Islet precursor cell (in vitro differentiated cells): ENCODE data around the gene PRKAR1B.
"Not testable (repeated sequence)": the region's sequence is repeated elsewhere in the genome, so short reads cannot be mapped to it uniquely, and the experiment has no call there.

Source experiments
- DNase-seq: peaks from one replicate; pipeline ENCODE4 v3.0.0-alpha.2; 2018

Gene PRKAR1B

DNA sequence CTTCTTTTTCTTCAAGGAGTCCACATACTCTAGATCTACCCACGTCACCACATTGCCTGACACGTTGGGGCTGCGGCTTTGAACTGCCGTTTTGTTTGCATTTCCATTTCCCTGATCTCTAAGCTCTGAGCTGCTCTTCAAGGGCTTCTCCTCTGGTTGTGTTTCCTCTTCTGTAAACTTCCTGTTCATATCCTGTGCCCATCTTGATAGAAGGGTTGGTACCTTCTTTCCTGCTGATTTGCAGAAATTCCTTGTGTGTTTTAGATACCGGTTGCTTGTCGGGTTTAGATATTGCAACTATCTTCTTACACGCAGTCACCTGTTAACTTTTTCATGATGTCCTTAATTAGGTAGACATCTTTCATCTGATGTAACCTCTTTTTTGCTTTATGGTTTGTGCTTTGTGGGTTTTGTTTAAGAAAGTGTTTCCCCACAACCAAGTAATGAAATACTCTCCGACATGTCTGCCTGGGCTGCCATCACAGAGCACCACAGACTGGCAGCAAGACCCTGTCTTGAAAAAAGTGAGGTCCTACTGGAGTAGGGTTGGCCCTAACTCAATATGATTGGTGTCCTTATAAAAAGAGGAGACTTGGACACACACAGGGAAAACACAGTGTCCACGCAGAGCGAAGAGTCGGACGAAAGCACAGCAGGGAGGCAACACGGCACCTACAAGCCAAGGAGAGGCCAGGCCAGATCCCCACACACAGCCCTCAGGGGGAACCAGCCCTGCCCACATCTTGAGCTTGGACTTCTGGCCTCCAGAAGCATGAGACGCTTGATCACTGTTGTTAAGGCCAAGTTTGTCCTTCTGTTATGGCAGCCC is 108.3 kb downstream of the PRKAR1B start:
- no peak for DNase-seq

DNA sequence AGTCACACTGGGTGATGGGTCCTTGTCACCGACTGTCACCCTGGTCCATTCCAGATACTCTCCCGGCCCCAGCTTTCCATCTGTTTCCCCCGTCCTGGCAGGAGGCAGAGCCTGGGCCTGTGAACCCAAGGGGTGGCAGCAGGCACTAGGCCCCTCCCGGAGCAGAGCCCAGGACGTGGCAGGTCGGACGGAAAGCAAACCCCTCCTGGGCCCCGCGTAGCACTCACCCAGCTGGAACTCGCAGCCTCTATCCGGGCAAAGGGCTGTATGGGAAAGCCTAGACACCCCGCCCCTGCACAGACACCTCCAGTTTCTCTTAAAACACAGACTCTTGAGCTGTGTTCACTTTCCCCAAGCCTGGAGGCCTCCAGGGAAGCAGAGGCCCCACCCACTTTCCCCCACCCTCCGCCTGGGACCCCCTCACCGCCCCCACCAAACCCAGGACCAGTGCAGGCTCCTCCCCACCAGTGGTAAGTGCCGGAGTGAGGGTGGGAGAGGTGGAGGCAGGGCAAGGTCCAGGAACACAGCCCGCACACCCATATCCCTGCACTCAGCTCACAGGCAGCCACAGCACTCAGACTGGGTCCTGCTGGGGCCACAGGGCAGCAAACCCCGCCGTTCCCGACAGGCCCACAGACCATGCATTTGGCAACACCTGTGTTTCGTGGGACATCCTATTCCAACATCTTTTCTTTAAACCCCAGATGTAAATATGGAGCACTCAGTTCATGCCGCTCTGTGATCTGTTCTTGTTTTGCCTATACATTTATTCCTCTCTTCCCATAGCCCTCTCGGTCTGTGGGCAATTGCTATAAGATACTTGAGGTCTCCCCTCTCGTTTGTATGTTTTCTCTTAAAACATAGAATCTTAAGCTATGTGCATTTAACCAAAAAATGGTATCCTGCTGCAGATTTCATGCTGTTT is 109.2 kb downstream of the PRKAR1B start:
- DNase-seq: no peak

DNA sequence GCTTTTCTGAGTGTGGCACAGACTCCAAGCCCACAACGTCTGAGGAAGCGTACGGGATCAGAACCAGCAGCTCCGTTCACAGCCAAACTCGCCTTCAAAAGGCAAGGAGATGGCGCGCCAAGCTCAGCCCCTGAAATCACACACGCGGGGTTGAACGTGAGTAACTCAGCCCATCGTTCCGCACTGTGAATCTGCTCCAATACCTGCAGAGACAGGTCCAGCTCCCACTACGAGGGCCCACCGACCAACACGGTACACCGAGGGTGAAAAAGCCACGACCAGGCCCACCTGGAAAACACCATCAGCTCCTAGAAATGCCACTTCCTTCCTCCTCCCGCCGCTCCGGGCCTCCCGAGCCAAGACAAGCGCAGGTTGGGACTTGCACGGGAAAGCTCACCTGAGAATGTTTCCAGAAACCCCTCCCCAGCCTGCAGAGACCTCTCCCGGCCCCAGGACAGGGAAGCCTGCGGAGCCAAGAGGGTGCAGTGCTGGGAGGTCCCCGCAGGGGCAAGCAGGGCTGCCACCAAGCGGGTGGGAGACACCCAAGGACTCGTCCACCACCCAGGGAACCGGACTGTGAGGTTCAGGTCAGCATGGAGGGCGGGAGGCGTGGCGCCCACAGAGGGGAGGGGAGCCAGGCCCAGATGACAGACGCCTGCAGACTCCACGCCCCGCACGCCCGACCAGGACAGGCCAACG is 113.5 kb downstream of the PRKAR1B start:
- peak; percentile 49 for DNase-seq

DNA sequence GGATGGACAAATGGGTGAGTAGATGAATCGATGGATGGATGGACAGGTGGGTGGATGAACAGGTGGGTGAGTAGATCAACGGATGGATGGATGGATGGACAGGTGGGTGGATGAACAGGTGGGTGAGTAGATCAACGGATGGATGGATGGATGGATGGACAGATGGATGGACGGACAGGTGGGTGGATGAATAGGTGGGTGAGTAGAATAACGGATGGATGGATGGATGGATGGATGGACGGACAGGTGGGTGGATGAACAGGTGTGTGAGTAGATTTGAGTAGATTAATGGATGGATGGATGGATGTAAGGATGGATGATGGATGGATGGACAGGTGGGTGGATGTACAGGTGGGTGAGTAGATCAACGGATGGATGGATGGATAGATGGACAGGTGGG is 115.2 kb downstream of the PRKAR1B start:
- not testable (repeated sequence) for DNase-seq

DNA sequence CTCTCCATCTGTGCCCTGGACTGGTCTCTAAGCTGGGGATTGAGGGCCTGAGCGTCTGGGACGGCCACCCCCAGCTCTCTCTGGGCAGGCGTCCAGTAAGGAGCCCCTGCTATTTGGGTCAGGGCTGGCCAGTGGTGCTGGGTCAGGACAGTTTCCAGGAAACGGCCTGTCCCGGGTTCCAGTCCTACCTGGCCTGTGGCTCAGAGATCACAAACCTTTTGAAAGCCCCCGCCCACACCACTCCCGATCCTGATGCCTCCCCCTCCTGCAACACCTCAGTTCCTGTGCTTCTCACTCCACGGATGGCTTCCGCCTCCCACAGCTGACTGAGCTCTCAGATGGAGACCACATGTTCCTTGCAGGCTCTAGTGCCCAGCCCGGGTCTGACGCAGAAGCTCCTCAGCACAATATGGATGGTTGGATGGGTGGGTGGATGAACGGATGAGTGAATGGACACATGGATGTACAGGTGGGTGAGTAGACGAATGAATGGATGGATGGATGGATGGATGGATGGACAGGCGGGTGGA is 115.7 kb downstream of the PRKAR1B start:
- DNase-seq: no peak

DNA sequence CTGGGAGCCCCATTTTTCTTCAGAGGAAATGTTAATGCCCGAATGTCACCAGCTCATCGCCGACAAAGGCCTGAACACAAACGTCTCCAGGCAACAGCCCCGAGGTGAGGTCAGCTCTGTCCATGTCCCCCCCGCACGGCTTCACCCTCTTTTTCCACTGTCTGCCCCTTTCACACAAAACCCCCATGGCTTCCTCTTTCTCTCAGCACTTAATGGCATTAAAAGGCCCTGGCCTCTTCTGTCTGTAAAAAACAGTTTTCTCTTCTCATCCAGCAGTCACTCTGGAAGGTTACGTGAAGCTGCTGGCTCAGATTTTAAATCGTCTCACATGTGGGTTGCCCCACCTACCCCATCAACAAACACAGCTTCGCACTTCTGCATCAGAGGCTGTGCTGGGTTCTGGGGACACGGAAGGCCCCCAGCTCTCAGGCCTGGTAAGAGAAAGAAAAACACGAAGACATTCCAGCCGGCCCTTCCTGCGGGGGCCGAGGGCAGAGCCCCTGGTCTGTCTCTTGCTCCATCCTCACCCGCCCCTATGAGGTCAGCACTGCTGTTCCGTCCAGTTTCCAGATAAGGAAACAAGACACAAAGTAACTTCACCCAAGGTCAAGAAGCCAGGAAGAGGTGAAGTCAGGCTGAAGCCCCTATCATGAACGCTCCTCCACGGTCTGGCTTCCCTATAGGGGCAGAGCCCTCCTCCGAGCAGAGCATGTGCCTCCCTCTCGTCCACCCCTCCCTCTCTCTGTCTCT is 116.4 kb downstream of the PRKAR1B start:
- peak; percentile 70 for DNase-seq

DNA sequence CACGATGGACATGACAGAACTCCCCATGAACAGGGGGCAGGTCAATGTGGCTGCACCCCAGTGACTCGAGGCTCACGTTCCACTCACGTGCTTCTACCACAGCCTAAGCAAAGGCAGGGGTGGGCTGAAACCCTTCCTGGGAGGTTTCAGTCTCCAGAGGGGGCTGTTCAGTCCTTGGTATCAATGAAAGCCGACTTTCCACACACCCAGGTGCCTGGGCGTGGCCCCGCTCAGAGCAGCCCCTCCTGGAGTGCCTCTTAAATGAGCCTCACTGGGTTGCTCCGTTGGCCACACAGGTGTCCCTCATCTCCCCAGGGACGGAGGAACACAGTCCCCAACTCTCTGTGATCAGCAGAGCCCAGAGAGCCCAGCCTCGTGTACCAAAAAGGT is 116.9 kb downstream of the PRKAR1B start:
- DNase-seq: no peak

DNA sequence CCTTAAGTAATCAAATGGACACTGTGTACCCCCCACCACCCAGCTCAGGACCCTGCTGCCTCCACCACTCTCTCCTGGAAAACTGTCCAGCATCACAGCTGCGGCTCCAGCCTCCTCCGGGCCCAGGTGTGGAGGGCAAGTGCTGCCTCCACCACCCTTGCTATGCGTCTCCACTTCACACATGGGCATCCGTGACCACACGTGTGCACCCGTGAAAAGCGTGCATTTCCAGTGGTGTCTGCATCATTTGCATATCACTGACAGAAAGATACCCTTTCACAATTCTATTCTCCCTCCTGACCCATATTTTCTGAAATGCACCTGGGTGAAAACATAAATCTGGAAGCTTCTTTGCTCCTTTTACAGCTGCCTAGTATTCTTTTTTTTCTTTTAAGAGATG is 117.7 kb downstream of the PRKAR1B start:
- DNase-seq: no peak

DNA sequence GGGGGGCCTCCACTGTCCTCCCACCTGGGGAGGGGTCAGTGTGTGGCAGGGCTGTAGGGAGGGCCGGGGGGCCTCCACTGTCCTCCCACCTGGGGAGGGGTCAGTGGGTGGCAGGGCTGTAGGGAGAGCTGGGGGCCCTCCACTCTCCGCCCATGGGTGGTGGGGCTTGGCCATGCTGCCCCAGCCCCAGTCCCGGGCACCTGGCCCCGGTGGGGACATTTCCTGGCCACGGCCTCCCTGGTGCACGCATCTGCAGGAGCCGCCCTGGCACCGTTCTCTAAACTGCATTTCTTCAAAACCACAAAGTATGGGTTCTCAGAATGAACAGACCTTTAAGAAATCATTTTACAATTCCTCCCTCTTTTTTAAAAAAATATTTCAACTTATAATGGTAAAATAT is 118.1 kb downstream of the PRKAR1B start:
- DNase-seq: no peak

DNA sequence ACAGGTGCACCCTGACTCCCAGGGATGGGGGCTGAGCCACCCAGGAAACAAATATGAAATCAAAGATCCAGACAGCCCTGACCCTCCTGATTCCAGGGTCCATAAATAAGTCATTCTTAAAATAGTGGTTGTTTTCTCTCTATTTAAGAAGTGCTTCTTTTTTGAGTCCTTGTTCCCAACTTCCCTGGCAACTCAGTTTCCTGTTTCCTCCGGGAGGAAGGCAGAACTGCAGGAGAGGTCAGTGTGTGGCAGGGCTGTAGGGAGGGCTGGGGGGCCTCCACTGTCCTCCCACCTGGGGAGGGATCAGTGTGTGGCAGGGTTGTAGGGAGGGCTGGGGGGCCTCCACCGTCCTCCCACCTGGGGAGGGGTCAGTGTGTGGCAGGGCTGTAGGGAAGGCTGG is 118.7 kb downstream of the PRKAR1B start:
- DNase-seq: no peak

DNA sequence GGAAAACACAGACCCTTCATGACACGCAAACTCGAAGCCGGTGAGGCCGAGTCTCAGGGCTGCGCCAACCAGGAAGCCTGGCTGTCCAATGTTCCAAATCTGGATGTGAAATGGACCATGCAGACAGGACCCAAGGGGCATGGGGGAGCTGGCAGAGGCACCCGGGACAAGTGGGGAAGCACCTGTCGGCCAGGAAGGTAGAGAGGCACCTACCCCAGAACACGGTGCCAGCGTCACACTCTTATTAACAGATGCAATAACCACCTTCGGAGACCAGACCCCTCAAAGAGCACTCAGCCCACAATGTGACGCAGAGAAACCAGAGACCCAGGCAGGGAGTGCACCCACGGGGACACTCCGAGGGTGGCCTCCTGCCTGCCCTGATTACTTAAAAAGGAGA is 119.1 kb downstream of the PRKAR1B start:
- DNase-seq: peak; percentile 40

DNA sequence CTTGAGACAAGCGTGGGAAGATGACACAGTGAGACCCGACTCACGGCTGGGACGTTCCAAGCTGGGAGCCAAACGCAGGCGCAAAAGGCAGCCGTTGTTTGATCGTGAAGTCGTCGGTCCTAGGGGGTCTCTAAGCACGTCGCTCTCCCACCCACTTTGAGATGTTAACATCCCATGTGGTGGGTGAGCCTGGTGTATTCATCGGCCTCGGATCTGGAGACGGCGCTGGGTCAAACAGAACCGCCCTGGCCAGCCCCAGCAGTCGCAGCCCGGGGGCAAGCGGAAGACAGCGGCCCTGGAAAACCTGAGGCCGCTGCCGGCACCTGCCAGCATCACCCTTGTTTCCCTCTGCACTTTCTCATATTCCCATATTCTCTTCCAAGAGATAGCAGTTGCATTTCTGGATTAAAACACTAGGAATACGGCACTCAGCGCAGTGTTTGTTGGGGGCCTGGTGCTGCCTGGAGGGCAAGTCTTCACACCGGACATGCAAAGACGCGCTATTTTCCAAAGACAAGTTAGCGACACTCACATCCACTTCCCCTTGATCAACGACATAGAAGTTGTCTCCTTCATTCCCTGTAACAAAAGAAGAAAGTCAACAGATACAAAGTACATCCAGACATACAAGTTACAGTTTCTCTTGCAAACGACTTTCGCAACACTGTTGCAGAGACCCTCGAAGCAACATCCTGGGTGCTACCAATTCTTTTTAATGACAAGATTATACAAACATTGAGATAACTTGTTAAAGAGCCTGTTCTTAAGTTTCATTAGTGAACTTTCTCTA is 121.2 kb downstream of the PRKAR1B start:
- DNase-seq: no peak

DNA sequence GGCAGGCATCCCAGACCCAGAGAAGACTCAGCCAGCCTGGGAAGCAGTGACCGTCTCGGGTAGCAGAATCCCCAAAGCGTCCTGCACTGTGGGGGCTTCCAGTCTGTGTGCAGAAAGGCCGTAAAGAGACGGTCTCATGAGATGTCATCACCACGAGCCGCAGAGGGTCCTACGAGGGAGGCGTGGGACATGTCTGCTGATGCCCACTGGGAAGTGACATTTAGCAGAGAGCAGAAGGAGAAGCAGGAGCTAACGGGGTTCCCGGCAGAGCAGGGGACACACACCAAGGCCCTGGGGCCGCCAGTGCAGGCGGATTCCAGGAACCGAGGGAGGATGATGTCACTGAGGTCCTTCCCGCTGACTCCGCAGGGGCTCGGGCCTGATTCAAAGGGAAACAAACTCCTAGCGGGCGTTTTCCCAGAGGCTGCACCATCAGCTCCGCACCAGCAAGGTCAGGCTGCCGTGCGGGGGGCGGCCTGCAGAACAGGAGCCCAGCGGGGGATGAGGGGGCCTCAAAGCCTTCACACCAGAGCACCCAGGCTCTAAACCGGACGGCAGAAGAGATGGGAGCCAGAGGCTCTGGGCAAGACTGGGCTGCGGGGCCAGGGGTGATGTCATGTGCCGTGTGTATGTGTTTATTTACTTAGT is 122.1 kb downstream of the PRKAR1B start:
- DNase-seq: peak; percentile 54

DNA sequence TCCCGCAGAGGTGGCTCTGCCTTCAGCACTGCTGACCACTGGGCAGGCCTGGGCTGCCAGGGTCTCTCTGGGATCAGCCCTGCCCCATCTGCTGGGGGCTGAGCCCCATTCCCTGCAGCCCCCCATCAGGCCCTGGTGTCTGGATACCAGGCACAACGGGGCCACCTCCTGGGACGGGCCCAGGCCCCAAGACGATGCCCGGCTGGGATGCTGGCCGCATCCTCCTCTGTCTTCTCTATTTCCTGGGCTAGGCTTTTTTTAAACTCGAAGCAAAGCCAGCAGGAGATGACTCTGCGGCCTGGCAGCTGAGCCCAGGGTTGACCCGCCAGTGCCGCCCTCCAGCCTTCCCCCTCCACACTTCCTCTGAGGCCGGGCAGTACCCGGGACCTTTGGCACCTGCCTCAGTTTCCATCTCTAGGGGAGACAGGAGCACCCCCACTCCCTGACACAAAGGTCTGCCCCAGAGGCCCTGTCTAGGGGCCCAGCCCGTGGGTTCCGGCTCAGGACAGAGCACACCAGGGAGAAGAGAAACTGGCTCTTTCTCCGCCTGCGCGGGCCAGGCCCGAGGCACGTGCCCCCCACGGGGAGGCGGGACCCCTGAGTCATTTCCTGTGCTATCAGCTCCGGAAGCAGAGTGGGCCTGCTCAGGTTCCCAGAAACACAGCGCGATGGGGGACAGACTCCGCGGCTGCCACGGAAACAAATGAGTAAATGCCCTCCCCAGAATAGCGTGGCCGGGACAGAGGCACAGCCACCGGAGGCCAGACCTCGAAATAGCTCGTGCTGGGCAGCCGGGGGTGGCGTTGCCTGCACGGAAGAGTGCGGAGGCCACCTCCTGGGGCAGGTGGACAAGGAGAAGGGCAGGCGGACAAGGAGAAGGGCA is 122.8 kb downstream of the PRKAR1B start:
- DNase-seq: peak; percentile 75

DNA sequence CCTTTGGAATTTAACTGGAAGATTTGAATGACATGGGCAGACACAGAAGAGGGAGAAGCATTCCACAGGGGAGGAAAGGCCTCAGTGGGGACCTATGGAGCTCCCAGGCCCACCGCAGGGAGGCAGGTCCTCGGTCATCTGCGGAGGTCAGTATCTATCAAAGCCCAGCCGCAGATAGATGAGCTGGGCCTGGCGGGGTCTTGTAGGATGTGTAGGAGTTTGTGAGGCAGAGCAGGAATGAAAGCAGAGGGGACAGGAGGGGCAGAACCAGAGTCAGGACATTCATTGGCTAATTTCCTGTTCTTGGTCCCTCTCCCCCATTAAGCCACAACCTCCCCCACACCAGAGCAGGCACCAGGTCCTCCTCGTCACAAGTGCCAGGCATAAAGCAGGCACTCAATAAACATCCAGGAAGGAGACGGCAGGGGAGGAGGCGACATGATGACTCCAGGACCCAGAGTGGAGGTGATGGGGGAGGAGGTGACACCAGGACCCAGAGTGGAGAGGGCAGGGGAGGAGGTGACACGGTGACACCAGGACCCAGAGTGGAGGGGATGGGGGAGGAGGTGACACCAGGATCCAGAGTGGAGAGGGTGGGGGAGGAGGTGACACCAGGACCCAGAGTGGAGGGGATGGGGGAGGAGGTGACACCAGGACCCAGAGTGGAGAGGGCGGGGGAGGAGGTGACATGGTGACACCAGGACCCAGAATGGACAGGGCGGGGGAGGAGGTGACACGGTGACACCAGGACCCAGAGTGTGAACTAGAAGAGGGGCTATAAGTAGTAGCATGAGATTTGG is 123.7 kb downstream of the PRKAR1B start:
- peak; percentile 52 for DNase-seq

DNA sequence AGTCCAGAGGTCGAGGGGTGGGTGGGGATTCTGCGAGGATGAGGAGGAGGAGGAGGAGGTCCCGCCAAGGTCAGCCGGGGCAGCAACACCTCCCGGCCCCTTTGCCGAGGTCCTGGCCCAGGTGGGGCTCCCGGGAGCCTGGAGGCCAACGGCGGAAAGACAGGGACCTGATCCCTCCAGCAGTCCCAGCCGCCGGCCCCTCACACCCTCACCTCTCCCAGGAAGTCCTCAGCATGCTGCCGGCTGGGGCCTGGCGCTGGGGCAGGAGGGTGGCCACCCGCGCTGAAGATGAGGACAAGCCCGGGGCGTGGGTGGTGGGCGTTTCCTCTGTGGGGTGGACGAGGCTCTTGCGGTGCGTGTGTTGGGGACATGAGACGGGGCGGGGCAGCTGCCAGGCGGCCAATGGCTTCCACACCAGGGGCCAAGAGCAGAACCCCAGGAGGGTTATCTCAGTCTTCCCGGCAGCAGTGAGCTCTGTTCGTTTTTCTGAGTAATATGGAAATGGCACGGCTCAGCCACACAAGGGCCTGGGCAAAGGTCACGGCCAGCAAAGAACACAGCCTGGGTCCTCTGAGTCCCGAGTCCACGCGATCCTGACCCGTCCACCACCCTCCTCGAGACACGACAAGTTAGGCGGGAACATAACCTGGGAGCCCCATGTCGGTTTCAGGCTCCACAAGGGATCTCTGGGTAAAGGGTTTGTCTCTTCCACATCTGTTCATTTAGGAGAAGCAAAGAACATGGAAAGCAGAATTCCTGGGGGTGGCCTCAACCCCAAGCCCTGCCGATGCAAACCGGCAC is 124.5 kb downstream of the PRKAR1B start:
- DNase-seq: no peak

DNA sequence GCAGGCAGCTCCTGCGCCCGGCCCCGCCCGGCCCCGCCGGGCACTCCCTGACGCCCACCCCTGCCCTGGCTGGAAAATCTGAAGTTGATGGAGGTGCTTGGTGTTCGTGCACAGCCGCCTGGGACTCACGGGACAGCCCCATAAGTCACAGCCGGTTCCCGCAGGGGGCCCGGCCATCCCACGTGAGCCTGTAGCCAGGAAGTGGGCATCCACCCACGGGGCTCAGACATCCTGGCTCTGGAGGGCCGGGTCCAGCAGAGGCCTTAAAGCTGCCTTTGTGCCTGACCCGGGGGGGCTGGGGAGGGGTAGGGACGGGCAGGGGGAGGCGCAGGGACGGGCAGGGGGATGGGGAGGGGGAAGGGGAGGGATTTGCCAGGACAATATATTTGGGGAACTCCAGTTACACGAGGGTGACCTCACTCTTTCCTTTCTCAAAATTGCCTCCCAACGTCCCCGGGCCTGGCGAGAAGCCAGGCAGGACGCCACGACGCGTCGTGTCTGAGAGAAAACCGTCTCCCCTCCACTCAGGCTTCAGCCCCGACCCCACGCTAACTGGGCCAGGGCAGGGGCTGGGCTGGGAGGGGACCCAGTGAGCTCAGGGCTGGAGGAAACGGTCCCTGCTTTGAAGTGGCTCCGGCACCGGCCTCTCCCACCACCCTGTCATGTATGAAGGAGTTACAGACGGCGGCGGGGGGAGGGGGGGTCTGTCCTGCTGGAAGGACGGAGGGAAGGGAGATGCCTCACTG is 125.3 kb downstream of the PRKAR1B start:
- no peak for DNase-seq
